NCI-H146 (cell line): ENCODE measurements around the gene PRRC1.
A peak's percentile ranks its signal among the peaks of the same experiment; 100 is the strongest.
"Not testable (repeated sequence)": the region's sequence is repeated elsewhere in the genome, so short reads cannot be mapped to it uniquely, and the experiment has no call there.

ENCODE experiments used
- DNase-seq: peaks from one replicate; lab custom pipeline; 2025; lab: John Stamatoyannopoulos, UW

Gene PRRC1

GRCh38 chr5:127545249-127545648, 27.8 kb downstream of the PRRC1 start:
- not testable (repeated sequence) for DNase-seq

GRCh38 chr5:127549551-127549950, 32.1 kb downstream of the PRRC1 start:
- DNase-seq = peak; percentile 7

- no peak for DNase-seq
Measured at GRCh38 chr5:127550652-127551409, 33.4 kb downstream of the PRRC1 start.

- no peak for DNase-seq
Measured at GRCh38 chr5:127551410-127552041, 34.1 kb downstream of the PRRC1 start.

DNA sequence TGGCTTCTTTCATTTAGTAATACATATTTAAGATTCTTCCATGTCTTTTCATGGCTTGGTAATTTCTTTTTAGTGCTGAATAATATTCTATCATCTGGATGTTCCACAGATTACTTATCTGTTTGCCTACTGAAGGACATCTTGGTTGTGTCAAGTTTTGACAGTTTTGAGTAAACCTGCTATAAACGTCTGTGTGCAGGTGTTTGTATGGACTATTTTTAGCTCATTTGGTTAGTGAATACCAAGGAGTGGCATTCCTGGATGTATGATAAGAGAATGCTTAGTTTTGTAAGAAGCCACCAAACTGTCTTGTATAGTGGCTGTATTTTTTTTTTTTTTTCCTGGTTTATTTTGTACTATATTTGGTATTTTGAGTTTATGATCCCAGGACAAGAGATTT, 38.4 kb downstream of the PRRC1 start:
- DNase-seq = no peak

- no peak for DNase-seq
Measured at GRCh38 chr5:127556609-127557334, 39.3 kb downstream of the PRRC1 start.

GRCh38 chr5:127558273-127558672, 40.8 kb downstream of the PRRC1 start:
- no peak for DNase-seq

DNA sequence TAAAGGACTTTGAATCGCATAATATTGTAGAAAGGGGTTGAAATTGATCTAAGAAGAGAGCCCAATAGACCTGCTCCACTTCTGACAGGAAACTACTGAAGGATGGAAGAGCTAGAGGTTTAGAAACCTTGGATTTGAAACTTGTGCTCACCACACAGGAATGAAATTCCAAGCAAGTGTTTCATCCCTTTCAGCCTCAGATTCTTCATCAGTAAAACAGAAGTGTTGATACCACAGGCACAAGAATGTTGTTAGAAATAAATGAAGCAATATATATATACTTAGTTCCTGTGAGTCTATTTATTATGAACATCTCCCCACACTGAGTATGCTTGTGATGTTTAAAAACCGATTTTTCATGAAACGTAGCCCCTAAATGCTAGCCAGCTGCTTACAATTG, 43.8 kb downstream of the PRRC1 start:
- DNase-seq = no peak

GRCh38 chr5:127562252-127562651, 44.8 kb downstream of the PRRC1 start:
- DNase-seq = peak; percentile 43

DNA sequence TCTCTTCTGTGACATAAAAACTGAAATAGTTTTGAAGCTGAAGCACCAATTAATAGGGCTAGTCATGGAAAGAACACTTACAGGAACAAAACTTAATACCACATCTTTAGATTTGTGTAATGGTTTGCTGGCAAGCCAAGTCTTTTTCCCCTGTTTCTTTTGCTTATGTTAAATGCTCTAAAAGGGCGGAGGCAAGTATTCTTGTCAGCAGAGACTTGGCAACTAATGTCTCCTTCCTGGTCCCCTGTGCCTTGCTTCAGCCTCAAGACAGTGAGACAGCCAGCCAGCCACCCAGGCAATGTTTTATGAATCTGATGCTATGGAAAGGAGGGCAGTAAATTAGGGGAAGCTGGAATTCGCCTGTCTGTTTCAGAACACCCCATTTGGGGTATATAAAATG, 45.7 kb downstream of the PRRC1 start:
- DNase-seq = no peak

GRCh38 chr5:127564002-127564769, 46.7 kb downstream of the PRRC1 start:
- peak; percentile 72 for DNase-seq

DNA sequence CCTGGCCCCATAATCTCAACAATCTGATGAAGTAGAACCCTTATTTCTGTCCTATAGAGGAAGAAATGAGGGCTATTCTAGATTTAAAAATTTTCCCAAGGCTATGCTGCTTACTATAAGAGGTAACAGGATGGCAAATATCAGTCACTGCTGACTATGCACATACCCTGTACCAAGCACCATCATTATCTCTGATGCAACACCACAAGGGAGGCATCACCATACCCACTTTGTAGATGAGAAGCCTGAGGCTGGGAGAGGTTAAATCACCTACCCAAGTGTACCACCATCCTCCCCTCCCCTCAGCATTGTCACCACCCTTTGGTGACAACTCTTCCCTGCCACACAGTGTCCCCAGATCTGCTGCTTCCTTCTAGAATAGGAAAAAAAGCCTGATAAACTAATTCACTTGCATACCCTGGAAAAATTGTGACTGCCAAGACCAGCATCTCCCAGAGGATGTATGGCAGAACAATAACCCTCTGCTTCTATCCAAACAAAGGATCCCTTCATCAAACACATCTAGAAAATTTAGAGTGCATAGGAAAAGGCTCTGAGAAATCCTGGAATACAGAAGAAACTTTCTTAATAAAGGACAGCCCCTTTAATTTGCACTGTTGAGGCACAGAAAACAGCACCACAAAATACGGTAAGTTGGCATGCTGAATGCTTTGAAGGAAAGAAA, 48.3 kb downstream of the PRRC1 start:
- no peak for DNase-seq

DNA sequence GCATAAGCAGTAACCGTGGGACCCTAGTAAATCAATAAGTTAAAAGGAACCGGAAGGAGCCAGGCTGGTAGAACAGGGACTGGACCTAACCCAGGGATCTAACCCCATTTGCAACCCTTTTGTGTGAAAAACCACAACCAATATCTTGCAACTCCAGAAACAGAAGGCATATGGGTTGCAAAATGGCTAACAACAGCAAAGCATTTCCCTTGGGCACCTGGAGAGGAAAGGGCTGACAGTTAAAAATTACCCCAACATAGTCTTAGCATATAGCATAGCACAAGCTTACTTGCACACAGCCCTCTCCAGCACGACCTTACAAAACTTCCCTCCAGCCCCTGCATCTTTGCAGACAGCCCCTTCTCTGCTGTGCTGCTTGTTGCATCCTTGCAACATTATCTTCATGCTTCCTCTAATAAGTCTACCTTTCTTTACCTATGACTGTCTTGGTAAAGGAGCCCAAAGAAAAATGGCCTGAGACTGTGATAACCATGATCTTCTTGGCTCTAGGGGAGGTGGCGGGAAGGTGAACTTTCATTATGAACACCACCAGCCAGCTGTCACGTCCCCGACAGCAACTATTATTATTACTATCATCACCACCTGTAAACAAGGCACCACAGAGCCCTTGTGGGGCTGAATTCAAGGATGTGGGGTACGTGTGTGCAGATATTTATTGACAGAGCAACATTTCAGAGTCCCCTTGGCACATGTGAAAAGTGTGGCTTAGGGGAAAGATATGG, 49.8 kb downstream of the PRRC1 start:
- DNase-seq = no peak

DNA sequence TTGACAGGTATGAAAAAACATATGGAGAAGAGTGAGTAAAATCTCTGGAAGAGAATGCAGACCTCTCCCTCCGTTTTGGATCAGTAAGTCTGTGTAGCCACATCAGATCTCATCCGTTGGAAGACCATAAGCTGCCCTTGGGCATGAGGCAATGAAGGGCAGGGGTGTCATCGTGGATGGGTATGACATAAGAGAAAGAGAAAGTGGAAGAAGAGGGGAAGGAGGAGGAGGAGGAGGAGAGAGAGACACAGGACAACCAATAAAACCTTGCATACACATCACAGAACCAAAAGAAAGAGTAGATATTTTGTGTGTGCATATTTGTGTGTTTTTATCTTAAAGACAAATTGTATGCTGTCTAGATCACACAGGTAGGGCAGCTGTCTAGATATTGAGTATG, 50.7 kb downstream of the PRRC1 start:
- DNase-seq = no peak

GRCh38 chr5:127569471-127569870, 52.0 kb downstream of the PRRC1 start:
- DNase-seq = not testable (repeated sequence)

DNA sequence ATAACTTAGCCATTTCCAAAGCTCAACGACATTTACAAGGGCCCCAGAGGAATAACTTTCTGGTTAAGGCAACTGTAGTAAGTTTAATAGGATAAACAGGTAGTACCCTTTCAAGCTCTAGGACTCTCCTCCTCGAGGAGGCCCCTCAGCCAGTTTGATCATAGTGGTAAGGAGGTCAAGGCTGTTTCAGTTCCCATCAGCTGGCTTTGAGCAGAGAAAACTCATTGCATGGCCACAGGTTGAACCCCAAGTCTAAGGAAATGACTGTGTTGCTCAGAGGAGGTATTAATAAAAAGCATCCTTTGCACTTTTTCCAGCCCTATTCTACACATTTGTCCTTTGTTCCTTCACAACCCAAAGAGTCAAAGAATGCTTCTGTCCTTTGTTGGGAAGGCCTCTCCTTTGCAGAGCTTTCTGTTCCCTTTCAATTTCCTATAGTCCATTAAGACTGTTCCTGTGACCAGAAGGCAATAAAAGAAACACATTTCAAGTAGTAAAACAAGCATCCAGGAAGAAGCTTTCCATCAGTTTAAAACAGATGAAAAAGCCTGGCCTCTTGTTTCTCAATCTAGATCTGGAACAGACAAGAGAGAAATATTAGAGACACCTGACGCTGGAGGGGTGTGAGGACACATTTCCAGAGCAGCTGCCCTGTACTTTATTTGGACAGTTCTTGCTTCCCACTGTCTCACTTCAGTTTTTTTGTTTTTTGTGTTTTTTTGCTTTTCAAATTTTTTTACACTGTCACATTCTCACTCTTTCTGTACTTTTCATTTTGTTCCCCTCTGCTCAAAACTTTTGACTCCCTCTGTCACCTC, 54.1 kb downstream of the PRRC1 start:
- DNase-seq = no peak

GRCh38 chr5:127572930-127573329, 55.5 kb downstream of the PRRC1 start:
- DNase-seq = no peak

- no peak for DNase-seq
Measured at GRCh38 chr5:127574852-127575679, 57.6 kb downstream of the PRRC1 start.

DNA sequence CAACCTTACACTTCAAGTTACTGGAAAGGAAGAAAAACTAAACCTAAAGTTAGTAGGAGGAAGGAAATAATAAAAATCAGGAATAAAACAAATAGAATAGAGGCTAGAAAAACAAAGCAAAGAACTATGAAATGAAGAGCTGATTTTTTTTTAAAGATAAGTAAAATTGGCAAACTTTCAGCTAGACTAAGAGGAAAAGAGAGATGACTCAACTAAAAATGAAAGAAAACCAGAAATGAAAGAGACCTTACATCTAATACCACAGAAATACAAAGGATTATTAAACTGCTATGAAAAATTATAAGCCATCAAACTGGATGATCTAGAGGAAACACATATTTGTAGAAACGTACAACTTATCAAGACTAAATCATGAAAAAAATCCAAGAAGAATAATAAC, 60.0 kb downstream of the PRRC1 start:
- no peak for DNase-seq
